Ascending aorta (tissue), 2 donors: ENCODE measurements around the gene DCAF7. TPM values are rescaled to one million over a fixed set of nuclear protein-coding genes. Genes with fewer than 3 reads are reported as not detected.

Experiments used
- DNase-seq, 2 donors: peaks; one replicate each; pipeline ENCODE4 v3.0.0-alpha.2; 2019; ENCODE audit warnings: low spot score in 2 of 2
- H3K27ac ChIP-seq, 2 donors: fragments of 200-600 bp; sonication (generic); one replicate each; pipeline ENCODE4 v1.5.1; 2016 to 2017; ENCODE audit warnings: mild to moderate bottlenecking in 1 of 2
- H3K27me3 ChIP-seq: fragments of 200-600 bp; sonication (generic); one replicate; pipeline ENCODE4 v1.5.1; 2017
- H3K36me3 ChIP-seq, 2 donors: fragments of 200-600 bp; sonication (generic); one replicate each; pipeline ENCODE4 v1.5.1; 2016
- H3K4me1 ChIP-seq, 2 donors: fragments of 200-600 bp; sonication (generic); one replicate each; pipeline ENCODE4 v1.5.1; 2016 to 2017; ENCODE audit warnings: mild to moderate bottlenecking in 1 of 2
- H3K4me3 ChIP-seq, 2 donors: fragments of 200-600 bp; sonication (generic); one replicate each; pipeline ENCODE4 v1.5.1; 2016 to 2017; ENCODE audit warnings: mild to moderate bottlenecking in 1 of 2
- H3K9me3 ChIP-seq, 2 donors: fragments of 200-600 bp; sonication (generic); one replicate each; pipeline ENCODE4 v1.5.1; 2016
- intact Hi-C: fragments of 100-400 bp; cut with DNase I; formaldehyde crosslinking; loops from one replicate; pipeline ENCODE4 v1.15.1; 2023
- total RNA-seq: library from RNA; depleted of rRNA; stranded (reverse); fragments of >200 nt; gene quantifications from one replicate; pipeline ENCODE4 v1.1.0, GENCODE V29; 2016
- TF ChIP-seq, protein P1 (sequence below), 3 experiments: fragments of 200-600 bp in 2 of 3; fragments of 450-650 bp in 1 of 3; sonication (generic) in 2 of 3; IDR thresholded peaks; one replicate each; pipeline ENCODE4 v1.5.1; 2016 to 2019; ENCODE audit warnings: antibody characterized with exemption in 3 of 3, mild to moderate bottlenecking in 1 of 3, moderate library complexity in 1 of 3

DCAF7 gene
- total RNA-seq, 1 donor from 2014 or later: 18.6 TPM

DNA sequence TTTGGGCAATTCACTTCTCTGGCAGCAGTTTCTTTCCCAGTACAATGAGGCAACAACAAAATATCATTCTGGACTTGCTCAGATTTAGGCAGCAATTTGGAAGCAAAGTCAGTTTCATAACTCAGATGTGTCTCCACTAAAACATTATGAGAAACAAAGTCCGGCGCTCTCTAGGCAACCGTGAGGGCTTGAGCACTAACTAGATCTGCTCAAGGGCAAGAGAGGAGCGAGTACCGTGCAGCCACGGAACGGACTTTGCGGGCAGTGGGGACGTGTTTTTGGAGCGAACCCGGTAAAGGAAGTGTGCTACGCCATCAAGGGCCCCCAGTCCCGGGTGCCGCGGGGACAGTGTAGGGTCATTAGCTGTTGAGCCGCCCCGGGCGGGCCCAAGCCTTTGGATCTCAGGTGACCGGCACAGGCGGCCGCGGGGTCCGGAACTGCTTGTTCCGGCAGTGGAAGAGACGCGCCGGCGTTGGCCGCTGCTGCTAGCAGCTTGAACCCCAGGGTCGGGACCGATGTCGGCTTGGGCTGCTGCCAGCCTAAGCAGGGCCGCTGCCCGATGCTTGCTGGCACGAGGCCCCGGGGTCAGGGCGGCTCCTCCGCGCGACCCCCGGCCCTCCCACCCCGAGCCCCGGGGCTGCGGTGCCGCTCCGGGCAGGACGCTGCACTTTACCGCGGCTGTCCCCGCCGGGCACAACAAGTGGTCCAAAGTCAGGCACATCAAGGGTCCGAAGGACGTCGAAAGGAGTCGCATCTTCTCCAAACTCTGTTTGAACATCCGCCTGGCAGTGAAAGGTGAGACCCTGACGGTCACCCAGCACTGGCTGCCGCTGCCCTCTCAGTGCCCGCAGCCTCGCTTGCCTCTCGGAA lies 50.5 kb downstream of the DCAF7 start, which contains the start of gene TACO1:
Gene TACO1, plus strand, starts transcription at position 327 of the 870 bp plus-strand sequence. Its CDS starts 189 bp downstream, at position 516.
- TF ChIP-seq, protein P1, sequence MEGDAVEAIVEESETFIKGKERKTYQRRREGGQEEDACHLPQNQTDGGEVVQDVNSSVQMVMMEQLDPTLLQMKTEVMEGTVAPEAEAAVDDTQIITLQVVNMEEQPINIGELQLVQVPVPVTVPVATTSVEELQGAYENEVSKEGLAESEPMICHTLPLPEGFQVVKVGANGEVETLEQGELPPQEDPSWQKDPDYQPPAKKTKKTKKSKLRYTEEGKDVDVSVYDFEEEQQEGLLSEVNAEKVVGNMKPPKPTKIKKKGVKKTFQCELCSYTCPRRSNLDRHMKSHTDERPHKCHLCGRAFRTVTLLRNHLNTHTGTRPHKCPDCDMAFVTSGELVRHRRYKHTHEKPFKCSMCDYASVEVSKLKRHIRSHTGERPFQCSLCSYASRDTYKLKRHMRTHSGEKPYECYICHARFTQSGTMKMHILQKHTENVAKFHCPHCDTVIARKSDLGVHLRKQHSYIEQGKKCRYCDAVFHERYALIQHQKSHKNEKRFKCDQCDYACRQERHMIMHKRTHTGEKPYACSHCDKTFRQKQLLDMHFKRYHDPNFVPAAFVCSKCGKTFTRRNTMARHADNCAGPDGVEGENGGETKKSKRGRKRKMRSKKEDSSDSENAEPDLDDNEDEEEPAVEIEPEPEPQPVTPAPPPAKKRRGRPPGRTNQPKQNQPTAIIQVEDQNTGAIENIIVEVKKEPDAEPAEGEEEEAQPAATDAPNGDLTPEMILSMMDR (IDR thresholded peaks at IDR 0.05): no peak
- intact Hi-C loops: no loop called here
- Histone ChIP-seq H3K27me3 (no peaks in the 10 kb centered on the region), H3K4me1 (peaks cover 3 to 9% of the 10 kb centered on the region in 2 donors), H3K9me3 (no peaks in the 10 kb centered on the region), H3K36me3 (peaks cover 10 to 12% of the 10 kb centered on the region in 2 donors), H3K4me3 (peak within 1 kb of the TSS; percentile 87 to 95), H3K27ac (peak within 1 kb of the TSS; percentile 79 to 91)
- DNase-seq: peak in 1 of 2 donors; percentile 87

DNA sequence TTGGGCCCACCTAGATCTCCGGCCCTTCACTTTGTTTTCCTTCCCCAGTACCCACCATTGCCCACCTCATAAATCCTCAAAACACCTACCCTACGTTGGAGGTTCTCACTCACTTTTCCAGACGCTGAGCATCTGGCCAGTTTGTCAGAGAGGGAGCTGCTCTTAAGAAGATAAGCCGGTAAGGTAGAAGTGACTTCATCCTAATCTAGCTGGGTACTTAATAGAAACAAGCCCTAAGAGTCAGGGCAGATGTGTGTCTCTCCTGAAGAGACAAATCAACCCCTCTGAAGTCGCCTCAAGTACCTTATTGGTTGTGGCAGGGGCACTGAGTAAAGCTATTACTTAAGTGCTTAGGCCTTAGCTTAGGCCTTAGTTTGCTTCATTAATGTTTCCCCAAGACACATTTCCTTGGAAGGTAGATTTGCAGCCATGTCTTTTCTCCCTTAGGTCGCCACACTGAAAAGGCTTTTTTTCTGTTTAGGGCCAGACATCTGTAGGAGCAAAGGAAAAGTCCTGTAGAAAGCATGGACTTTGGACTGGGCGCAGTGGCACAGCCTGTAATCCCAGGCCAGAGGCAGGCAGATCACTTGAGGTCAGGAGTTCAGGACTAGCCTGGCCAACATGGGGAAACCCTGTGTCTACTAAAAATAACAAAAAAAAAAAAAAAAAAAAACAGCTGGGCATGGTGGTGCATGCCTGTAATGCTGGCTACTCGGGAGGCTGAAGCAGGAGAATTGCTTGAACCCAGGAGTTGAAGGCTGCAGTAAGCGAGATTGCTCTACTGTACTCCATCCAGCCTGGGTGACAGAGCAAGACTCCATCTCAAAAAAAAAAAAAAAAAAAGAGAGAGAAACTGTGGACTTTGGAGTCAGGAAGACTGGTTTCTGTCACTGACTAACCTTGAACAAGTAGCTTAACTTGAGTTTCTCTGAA lies 51.4 kb downstream of the DCAF7 start:
- Histone ChIP-seq H3K36me3 (peaks cover 19 to 21% of the 10 kb centered on the region in 2 donors), H3K4me3 (peak overlapping the region; percentile 87 to 95), H3K4me1 (peaks cover 3 to 9% of the 10 kb centered on the region in 2 donors), H3K27me3 (no peaks in the 10 kb centered on the region), H3K27ac (peak overlapping the region; percentile 79 to 91), H3K9me3 (no peaks in the 10 kb centered on the region)
- intact Hi-C loops: no loop called here
- TF ChIP-seq, protein P1 (IDR thresholded peaks at IDR 0.05): no peak
- DNase-seq: no peak

DNA sequence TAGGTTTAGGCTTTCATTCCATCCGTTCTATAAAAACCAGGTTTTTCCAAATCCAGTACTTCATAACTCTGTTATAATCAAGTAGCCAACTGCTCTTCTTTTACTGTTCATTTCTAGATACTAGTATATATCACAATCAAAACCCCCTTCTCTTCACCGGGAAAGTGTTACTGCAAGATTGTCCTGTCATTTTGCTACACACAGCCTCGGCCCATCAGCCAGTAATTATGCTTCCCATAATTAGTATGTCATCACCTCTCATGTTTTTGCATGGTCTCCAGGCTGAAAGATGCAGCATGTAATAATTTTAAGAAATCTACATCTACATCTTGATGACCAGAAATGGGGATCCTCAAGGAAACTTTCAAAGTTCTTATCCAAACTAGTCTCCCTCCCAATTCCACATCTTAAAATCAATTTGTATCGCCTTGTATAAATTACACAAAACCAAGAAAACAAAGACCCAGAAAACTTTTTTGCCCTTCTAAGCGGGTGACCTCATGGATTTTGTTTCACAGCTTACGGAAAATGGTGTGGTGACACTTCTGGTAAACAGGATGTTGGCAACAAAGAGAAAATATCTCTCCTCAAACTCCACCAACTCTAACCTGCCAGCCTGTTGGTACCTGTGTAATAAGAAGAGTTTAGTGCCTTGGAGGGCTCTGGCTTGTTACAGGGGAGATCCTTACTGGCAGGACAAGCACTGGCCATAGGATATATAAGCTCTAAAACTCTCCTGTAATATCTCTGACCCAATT lies 59.7 kb downstream of the DCAF7 start:
- H3K27ac ChIP-seq: no peak overlapping the region

DNA sequence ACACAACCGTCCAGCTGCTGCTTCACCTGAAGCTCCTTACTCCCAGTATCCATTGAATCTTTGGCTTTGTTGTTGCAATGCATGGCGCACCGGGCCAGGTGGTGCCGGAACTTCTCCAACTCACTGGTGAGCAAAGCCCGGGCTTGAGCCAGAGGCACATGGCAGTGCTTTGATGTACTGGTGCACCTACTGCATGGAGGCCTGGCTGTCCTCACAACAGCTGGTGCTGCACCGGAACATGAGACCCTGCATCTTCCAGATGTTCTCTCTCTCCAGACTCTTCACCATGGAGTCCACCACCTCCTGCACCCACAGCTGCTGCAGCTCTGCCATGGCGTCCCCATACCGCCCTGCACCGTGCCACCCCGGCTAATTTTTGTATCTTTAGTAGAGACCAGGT lies 60.6 kb downstream of the DCAF7 start:
- DNase-seq: no peak
- Histone ChIP-seq H3K27me3 (no peaks in the 10 kb centered on the region), H3K4me3 (no peak overlapping the region), H3K4me1 (no peaks in the 10 kb centered on the region), H3K9me3 (no peaks in the 10 kb centered on the region), H3K27ac (no peak overlapping the region), H3K36me3 (peaks cover 23 to 38% of the 10 kb centered on the region in 2 donors)
- TF ChIP-seq, protein P1 (IDR thresholded peaks at IDR 0.05): no peak
- intact Hi-C loops: no loop called here

More for the DNA sequence above, 59.7 kb downstream of the DCAF7 start:
- no peaks in the 10 kb centered on the region for H3K4me1 ChIP-seq
- no peaks in the 10 kb centered on the region for H3K27me3 ChIP-seq
- H3K36me3 ChIP-seq: peaks cover 32 to 46% of the 10 kb centered on the region in 2 donors
- TF ChIP-seq, protein P1 (IDR thresholded peaks at IDR 0.05): no peak
- DNase-seq: no peak
- H3K9me3 ChIP-seq: no peaks in the 10 kb centered on the region
- intact Hi-C loops: no loop called here
- no peak overlapping the region for H3K4me3 ChIP-seq

DNA sequence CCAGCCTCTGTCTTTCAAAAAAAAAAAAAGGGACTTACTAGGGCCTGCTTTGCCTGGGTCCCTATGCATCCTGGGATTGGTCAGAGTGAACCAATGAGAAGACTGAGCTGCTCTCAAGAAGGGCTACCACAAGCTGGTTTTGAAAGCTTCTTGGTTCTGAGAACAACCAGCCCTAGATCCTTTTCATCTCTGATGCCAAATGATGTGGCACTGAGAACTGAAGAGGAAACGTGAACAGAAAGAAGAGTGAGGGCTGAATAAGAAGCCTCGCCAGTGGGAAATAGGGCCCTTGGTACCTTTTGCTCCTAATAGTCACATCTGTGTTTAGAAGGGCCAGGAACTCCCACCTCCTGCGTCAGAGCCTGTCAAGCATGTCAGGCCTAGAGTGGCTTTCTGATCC lies 61.1 kb downstream of the DCAF7 start:
- no peak overlapping the region for H3K4me3 ChIP-seq
- TF ChIP-seq, protein P1 (IDR thresholded peaks at IDR 0.05): no peak
- H3K27me3 ChIP-seq: no peaks in the 10 kb centered on the region
- no peak for DNase-seq
- H3K9me3 ChIP-seq: no peaks in the 10 kb centered on the region
- H3K4me1 ChIP-seq: no peaks in the 10 kb centered on the region
- peaks cover 18 to 33% of the 10 kb centered on the region in 2 donors for H3K36me3 ChIP-seq
- H3K27ac ChIP-seq: no peak overlapping the region
- intact Hi-C loops: no loop called here
